Stimulated activated CD4-positive, alpha-beta T cell treated with anti-CD3 and anti-CD28 coated beads, TNF-alpha, amount 100 ng/mL, for 1 hour (primary cell): Measurements from ENCODE around the gene CAMSAP1.

Source experiments
- DNase-seq, 3 donors: peaks; one replicate each; pipeline ENCODE4 v3.0.0-alpha.2; 2020; ENCODE audit warnings: low read depth in 3 of 3, low spot score in 1 of 3

CAMSAP1 gene

GRCh38 chr9:135883410-135884089, 23.8 kb downstream of the CAMSAP1 start:
- DNase-seq = no peak

GRCh38 chr9:135882011-135882410, 25.3 kb downstream of the CAMSAP1 start:
- DNase-seq = no peak

GRCh38 chr9:135880438-135880837, 26.9 kb downstream of the CAMSAP1 start:
- DNase-seq = no peak

GRCh38 chr9:135879619-135880018, 27.7 kb downstream of the CAMSAP1 start:
- DNase-seq = no peak

- no peak for DNase-seq
Observed at GRCh38 chr9:135879237-135879601, 28.1 kb downstream of the CAMSAP1 start.

GRCh38 chr9:135878528-135879236, 28.7 kb downstream of the CAMSAP1 start:
- no peak for DNase-seq

- DNase-seq = no peak
Observed at GRCh38 chr9:135877791-135878527, 29.4 kb downstream of the CAMSAP1 start.

DNA sequence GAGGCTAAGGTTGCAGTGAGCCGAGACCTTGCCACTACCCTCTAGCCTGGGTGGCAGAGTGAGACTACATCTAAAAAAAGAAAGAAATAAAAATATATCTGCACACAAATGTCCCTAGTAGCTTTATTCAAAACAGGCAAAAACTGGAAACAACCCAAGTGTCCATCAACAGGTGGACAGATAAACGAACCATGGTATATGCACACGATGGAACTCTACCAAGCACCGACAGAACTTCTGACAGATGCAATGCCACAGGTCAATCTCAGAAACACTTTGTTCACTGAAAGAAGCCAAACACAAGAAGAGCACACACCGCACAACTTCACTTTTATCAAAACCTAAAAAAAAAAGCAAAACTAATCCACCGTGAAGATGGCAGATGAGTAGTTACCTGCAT, 30.4 kb downstream of the CAMSAP1 start:
- DNase-seq = no peak

DNA sequence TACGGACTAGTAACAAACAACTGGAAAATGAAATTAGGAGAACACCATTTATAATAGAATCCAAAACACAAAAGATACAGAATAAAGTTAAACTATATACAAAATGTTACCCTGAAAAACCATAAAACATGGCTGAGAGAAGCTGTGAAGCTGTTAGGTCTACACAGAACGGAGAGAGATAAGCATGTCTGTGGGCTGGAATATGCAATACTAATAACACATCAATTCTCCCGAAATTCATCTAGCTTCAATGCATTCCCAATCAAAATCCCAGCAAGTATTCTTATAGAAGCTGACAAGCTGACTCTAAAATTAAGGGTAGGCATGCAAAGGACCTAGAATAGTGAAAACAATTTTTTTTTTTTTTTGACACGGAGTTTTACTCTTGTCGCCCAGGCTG, 32.5 kb downstream of the CAMSAP1 start:
- no peak for DNase-seq

GRCh38 chr9:135869909-135870308, 37.4 kb downstream of the CAMSAP1 start:
- DNase-seq = no peak

GRCh38 chr9:135865531-135865930, 41.8 kb downstream of the CAMSAP1 start:
- no peak for DNase-seq

DNA sequence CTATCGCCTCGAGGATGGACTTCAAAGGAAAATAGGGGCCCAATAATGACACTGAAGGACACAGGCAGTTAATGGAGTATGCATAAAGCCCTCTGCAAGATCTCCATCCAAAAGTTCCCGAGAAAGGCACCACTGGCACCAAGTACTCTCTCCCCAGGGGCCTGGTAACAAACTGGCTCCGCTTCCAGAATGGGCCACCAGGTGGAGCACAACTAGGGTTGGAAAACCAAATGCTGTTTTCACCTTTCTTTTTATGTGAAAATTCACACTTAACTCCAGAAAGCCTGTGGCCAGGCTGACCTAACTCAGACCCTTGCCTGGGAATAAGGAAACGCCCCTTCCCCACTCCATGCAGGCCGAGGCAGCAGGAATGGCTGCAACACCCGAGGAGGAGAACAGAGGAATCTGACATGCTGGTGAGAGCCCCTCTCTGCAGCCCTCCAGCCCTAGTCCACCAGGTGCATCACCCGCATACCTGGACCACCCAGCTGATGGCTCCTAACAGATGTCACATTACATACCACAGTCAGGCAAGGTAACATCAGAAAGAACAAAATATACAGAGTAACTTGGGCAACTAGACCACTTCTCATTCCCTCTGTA, 42.8 kb downstream of the CAMSAP1 start:
- DNase-seq = peak; percentile 28 to 75 (median 47)

DNA sequence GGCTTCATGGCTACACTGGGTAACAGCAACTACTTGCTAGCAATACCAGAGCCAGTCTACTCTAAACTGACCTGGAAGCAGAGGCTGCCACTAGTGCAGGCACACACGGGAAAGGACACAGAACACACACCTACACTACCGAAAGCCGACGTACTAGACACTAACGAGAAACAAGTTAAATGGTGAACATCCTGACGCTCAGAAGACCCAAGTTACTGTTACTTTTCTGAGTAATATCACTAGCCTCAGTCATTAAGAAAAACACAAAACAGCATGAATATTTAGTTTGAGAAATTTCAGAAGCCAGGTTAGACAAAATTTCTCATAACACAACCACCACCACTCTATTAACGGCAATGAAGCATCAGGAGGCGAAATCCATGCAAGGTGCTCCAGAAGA, 44.5 kb downstream of the CAMSAP1 start:
- no peak for DNase-seq

- DNase-seq = no peak
Observed at GRCh38 chr9:135858491-135859185, 48.7 kb downstream of the CAMSAP1 start.

- DNase-seq = no peak
Observed at GRCh38 chr9:135857843-135858242, 49.5 kb downstream of the CAMSAP1 start.

- no peak for DNase-seq
Observed at GRCh38 chr9:135857371-135857786, 50.0 kb downstream of the CAMSAP1 start.

DNA sequence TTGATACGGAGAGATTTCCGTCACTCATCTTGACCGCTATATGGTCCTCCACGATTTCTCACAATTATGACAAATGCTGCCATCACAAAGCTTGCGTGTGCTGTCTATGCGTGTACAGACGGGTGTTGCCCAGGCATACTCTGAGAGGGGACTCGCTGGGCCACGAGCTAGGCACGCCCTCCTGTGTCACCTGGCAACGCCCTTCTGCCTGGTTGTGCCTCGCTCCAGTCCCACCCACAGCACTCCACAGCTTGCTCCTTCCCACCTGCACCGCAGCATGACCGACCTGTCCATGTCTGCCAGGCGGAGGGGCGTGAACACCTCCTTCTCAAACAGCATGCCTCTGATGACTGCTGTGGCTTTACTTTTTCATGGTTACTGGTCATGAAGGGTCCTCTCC, 55.6 kb downstream of the CAMSAP1 start:
- no peak for DNase-seq

DNA sequence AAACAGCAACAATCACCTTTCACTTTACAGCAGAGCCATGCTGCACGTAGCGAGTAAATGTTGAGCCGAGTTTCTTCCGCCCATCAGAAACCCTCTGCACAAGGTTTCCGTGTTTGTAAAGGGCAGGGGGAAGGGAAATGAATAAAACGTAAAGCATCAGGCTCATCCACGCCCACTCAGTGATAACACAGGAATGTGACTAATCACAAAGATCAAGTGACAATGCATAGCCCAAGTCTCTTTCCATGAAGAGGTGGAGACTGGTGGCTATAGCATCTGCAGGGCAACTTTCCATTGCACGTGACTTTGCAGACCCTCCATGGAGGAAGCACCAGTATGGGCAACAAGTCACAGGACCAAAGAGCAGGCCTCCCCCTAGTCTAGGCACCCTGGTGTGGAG, 56.6 kb downstream of the CAMSAP1 start:
- DNase-seq = no peak

GRCh38 chr9:135849181-135849580, 58.2 kb downstream of the CAMSAP1 start:
- DNase-seq = no peak

GRCh38 chr9:135848341-135849047, 58.9 kb downstream of the CAMSAP1 start:
- DNase-seq = no peak

DNA sequence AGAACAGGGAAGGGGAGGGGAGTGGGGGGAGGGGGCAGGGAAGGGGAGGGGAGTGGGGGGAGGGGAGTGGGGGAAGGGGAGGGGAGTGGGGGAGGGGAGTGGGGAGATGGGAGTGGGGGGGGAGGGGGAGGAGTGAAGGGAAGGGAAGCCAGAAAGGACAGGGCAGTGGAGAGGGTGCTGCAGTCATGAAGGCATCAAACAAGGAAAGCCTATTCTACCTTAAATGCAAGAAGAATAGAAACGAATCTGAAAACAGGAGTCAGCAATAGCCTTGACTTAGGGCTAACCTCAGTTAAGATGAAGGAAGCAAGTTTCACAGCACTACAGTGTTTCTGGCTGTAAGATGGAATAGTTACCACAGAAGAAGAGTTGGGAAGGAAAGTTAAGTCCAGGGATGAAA, 59.5 kb downstream of the CAMSAP1 start:
- no peak for DNase-seq
